ENCODE measurements around the gene AMBRA1.

- TF ChIP-seq CTCF (IDR thresholded peaks at IDR 0.05) (no peak), POLR2A (IDR thresholded peaks at IDR 0.05) (no peak)
Observed at GRCh38 chr11:46378811-46379481, 214.9 kb downstream of the AMBRA1 start.
